K562 (cell line): ENCODE data around the gene PATJ. TPM values are rescaled to one million over a fixed set of nuclear protein-coding genes. Genes with fewer than 3 reads are reported as not detected.
"Not testable (repeated sequence)": the region's sequence is repeated elsewhere in the genome, so short reads cannot be mapped to it uniquely, and the experiment has no call there.

Experiments
- ATAC-seq: fragments of 200-7000 bp; cut with Tn5 transposase; 3 replicates; pipeline ENCODE4 v1.9.1; 2020; ENCODE audit warnings: moderate library complexity
- BruUV-seq: library from RNA; stranded (reverse); fragments of 400-500 nt; replicated peaks from 2 replicates; lab custom pipeline; 2021; lab: Mats Ljungman, UMichigan
- CTCF ChIA-PET: fragments of 300-600 bp; formaldehyde crosslinking; extraction: SDS; loops from one replicate; lab custom pipeline; 2021; ENCODE audit warnings: low intra/inter-chr PET ratio; lab: Yijun Ruan, JAX
- POLR2A ChIA-PET: fragments of 300-600, 350-650 bp; sonication (Branson Sonifier 250); formaldehyde crosslinking; extraction: SDS; loops from one replicate; lab custom pipeline; 2021; ENCODE audit warnings: antibody characterized with exemption, inconsistent platforms; lab: Yijun Ruan, JAX
- DNase-seq, 4 experiments: peaks; one replicate each; pipeline versions ENCODE4 v3.0.0 to v3.0.0-alpha.2; 2011 to 2018; ENCODE audit warnings: low spot score in 3 of 4, mixed read lengths in 3 of 4; ENCODE audit errors: extremely low read depth in 1 of 4
- FAIRE-seq: peaks from 2 replicates; lab custom pipeline; 2011; peaks lifted over from hg19 to GRCh38; lab: Jason Lieb, UNC
- H2AFZ ChIP-seq: 2 replicates; pipeline ENCODE4 v1.6.0; 2011; ENCODE audit warnings: low read depth, low read length, control low read depth, inconsistent platforms
- H3K27ac ChIP-seq: fragments of 200-600 bp; 3 replicates; pipeline ENCODE4 v1.8.0; 2011; ENCODE audit warnings: low read depth, mild to moderate bottlenecking, control low read depth, inconsistent platforms, low read length, moderate library complexity, mixed read lengths; ENCODE audit errors: extremely low read depth
- H3K27me3 ChIP-seq, 2 experiments: fragments of 300-600 bp in 1 of 2; 2 replicates in 1 of 2; 3 replicates in 1 of 2; pipeline versions ENCODE4 v1.6.0 to v1.8.0; 2011; ENCODE audit warnings: inconsistent platforms in 2 of 2, low read length in 2 of 2, mild to moderate bottlenecking in 1 of 2, mixed read lengths in 1 of 2, moderate library complexity in 1 of 2; ENCODE audit not compliant: control insufficient read depth in 2 of 2, insufficient read depth in 2 of 2
- H3K36me3 ChIP-seq: fragments of 300-600 bp; 3 replicates; pipeline ENCODE4 v1.8.0; 2011; ENCODE audit warnings: mild to moderate bottlenecking, low read length, inconsistent platforms; ENCODE audit not compliant: control insufficient read depth, insufficient read depth
- H3K4me1 ChIP-seq, 2 experiments: fragments of 200-600 bp in 1 of 2; replicated peaks in 1 of 2; 2 replicates in 1 of 2; 3 replicates in 1 of 2; pipeline versions ENCODE4 v1.5.1 to v1.8.0; 2011; ENCODE audit warnings: inconsistent platforms in 2 of 2, low read length in 2 of 2, mild to moderate bottlenecking in 1 of 2, mixed read lengths in 1 of 2, moderate library complexity in 1 of 2; ENCODE audit not compliant: control insufficient read depth in 2 of 2, insufficient read depth in 2 of 2
- H3K4me2 ChIP-seq: 2 replicates; pipeline ENCODE4 v1.6.1; 2011; ENCODE audit warnings: low read length, control low read depth, inconsistent platforms, mixed read lengths; ENCODE audit not compliant: insufficient read depth
- H3K4me3 ChIP-seq: fragments of 200-600 bp; sonication (generic), shearing (Covaris generic); 2 replicates; pipeline ENCODE4 v1.5.1; 2016; ENCODE audit warnings: control low read depth, inconsistent platforms
- H3K79me2 ChIP-seq: fragments of 200-600 bp; 3 replicates; pipeline ENCODE4 v1.8.0; 2011; ENCODE audit warnings: low read length, inconsistent platforms; ENCODE audit not compliant: control insufficient read depth, insufficient read depth
- H3K9ac ChIP-seq, 2 experiments: 2 replicates each; pipeline versions ENCODE4 v1.6.0 to v1.6.1; 2011; ENCODE audit warnings: low read depth in 2 of 2, low read length in 2 of 2, control low read depth in 1 of 2, inconsistent platforms in 1 of 2, mild to moderate bottlenecking in 1 of 2, mixed read lengths in 1 of 2; ENCODE audit not compliant: insufficient read depth in 1 of 2
- H3K9me1 ChIP-seq: one replicate; pipeline ENCODE4 v1.6.0; 2011; ENCODE audit warnings: inconsistent platforms, mild to moderate bottlenecking, low read length, moderate library complexity; ENCODE audit not compliant: control insufficient read depth, insufficient read depth
- H3K9me3 ChIP-seq: replicated peaks from 2 replicates; pipeline ENCODE4 v1.5.1; 2011; ENCODE audit warnings: low read depth, low read length, inconsistent platforms; ENCODE audit not compliant: control insufficient read depth, insufficient read depth
- H4K20me1 ChIP-seq: replicated peaks from 2 replicates; pipeline ENCODE4 v1.6.1; 2011; ENCODE audit warnings: low read length, inconsistent platforms, mixed read lengths; ENCODE audit not compliant: control insufficient read depth, insufficient read depth
- MBD2 ChIP-seq: sonication (generic); IDR thresholded peaks from 2 replicates; pipeline ENCODE4 v1.6.1; 2016; ENCODE audit warnings: low read depth, borderline replicate concordance
- NFIC ChIP-seq: fragments of 450-650 bp; IDR thresholded peaks from 2 replicates; pipeline ENCODE4 v1.6.1; 2017; ENCODE audit warnings: mild to moderate bottlenecking, inconsistent platforms
- WGBS: fragments of 100-300 bp; shearing (Covaris generic); methylation state at CpG from one replicate; pipeline ENCODE4 v1.1.6; 2016; ENCODE audit warnings: low coverage, mixed read lengths; ENCODE audit not compliant: insufficient coverage; ENCODE audit errors: missing lambda C conversion rate; 5-methylcytosine and 5-hydroxymethylcytosine counted together
- in situ Hi-C: fragments of 300-500 bp; cut with MboI; formaldehyde crosslinking; loops from 4 replicates; pipeline ENCODE4 v1.15.0; 2018; ENCODE audit warnings: inconsistent platforms, mixed read lengths
- intact Hi-C: fragments of 100-400 bp; cut with micrococcal nuclease; formaldehyde crosslinking; loops from 2 replicates; pipeline ENCODE4 v1.14.2; 2022
- polyA plus RNA-seq, 8 experiments: library from polyadenylated mRNA; depleted of rRNA in 4 of 8; stranded (reverse) in 5 of 8; unstranded in 3 of 8; fragments of >200 nt; fragmentation: Nextera tagmentation in 2 of 8; fragmentation: Illumina TruSeq in 1 of 8; extraction: Ambion mirVana in 2 of 8; extraction: Trizol in 1 of 8; gene quantifications; 2 replicates each; pipeline versions ENCODE4 v1.2.1 to v1.2.3, GENCODE V29; 2011 to 2014; ENCODE audit warnings: inconsistent platforms in 1 of 8, missing spikeins in 1 of 8
- total RNA-seq, 7 experiments: library from RNA; depleted of rRNA in 6 of 7; stranded (reverse); fragments of >200 nt in 6 of 7; fragmentation: Illumina TruSeq in 2 of 7; extraction: Trizol in 2 of 7; gene quantifications; 2 replicates each; pipeline versions ENCODE4 v1.2.1 to v1.2.3, GENCODE V29; 2011 to 2021; ENCODE audit warnings: low replicate concordance in 1 of 7

PATJ gene
- total and polyA plus RNA-seq, 9 of the 15 experiments (the other 6 are each of a cell fraction or from before 2014, with no cell fraction given): 0.22 TPM; not detected in 8

DNA sequence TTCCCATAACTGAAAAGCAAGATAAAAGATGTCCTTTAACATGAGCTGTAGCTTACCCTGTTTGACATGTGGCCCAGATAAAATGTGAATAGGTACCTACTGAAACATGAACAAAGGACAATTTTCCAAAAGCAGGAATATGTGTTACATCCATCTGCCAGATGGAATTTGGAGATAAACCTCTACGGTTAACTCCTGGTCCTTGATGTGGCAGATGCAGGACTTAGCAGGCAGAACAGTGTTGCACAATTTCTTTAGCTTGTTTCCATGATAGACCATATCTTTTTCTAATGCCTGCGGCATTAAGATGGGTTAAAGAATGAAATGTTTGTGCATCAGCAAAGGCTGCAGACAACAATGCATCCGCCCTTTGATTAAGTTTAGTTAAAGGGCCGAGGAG is 437.8 kb downstream of the PATJ start:
- H3K9me3 ChIP-seq, DNase-seq, FAIRE-seq, H3K79me2 ChIP-seq, H2AFZ ChIP-seq, H3K4me1 ChIP-seq, BruUV-seq, H3K27ac ChIP-seq, H3K27me3 ChIP-seq, intact Hi-C loops, H3K4me3 ChIP-seq, H3K9ac ChIP-seq, H3K4me2 ChIP-seq, in situ Hi-C loops, POLR2A ChIA-PET, H3K36me3 ChIP-seq, H4K20me1 ChIP-seq, CTCF ChIA-PET, ATAC-seq, H3K9me1 ChIP-seq: not testable (repeated sequence)
- WGBS: 0% methylated on average over 4 of the region's 4 CpGs

DNA sequence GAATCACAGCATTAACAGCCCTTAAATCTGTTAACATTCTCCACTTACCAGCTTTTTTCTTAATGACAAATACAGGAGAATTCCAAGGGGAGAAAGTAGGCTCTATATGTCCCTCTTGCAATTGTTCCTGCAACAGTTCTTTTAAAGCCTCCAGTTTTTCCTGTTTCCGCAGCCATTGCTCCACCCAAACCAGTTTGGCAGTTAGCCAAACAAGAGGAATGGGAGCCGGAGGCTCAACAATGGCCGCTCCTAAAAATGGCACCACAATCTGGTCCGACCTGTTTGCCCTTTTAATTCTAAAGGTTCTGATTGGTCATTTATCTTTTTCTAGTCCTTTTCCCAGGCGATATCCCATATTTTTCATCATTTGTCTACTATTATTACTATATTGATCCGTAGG is 438.4 kb downstream of the PATJ start:
- 0% methylated on average over 6 of the region's 6 CpGs for WGBS
- no peak for DNase-seq
- in situ Hi-C loops: no loop called here
- Histone ChIP-seq H3K27me3 (no peaks in the 10 kb centered on the region; a peak in 1 of 5 replicates), H2AFZ (no peak overlapping the region), H3K4me2 (no peak overlapping the region), H3K27ac (no peak overlapping the region), H3K79me2 (no peaks in the 10 kb centered on the region), H3K4me3 (no peak overlapping the region), H3K9me3 (no peaks in the 10 kb centered on the region), H4K20me1 (no peaks in the 10 kb centered on the region), H3K36me3 (no peaks in the 10 kb centered on the region), H3K9ac (no peak overlapping the region)
- intact Hi-C loops: no loop called here
- FAIRE-seq: no peak
- no peak for ATAC-seq
- no TSS peak for BruUV-seq
- TF ChIP-seq NFIC (peak; percentile 44; the same call in 1 of the 2 replicates), MBD2 (no peak)
- TF ChIP-seq, all 486 proteins: peak for 1
- no peaks in the 10 kb centered on the region for H3K4me1 ChIP-seq
- CTCF ChIA-PET: no interaction called here
- no peaks in the 10 kb centered on the region for H3K9me1 ChIP-seq
- POLR2A ChIA-PET: interaction anchor here (0.6 kb wide), 1 partner anchor 1415 kb away, joined by 3 read pairs; no protein-coding TSS in a partner anchor
